Prostate gland (tissue), 2 donors: ENCODE results near the gene SRP9. TPM values are rescaled to one million over a fixed set of nuclear protein-coding genes. Genes with fewer than 3 reads are reported as not detected.

ENCODE experiments used
- DNase-seq: peaks from one replicate; pipeline ENCODE4 v3.0.0-alpha.2; 2019; ENCODE audit warnings: low spot score
- H3K27ac ChIP-seq, 2 donors: fragments of 200-600 bp; sonication (generic); 2 replicates each; pipeline ENCODE4 v1.5.1; 2017 to 2019
- H3K27me3 ChIP-seq: fragments of 200-600 bp; sonication (generic); replicated peaks from 2 replicates; pipeline ENCODE4 v1.5.1; 2019; ENCODE audit not compliant: insufficient read depth
- H3K36me3 ChIP-seq, 2 donors: fragments of 200-600 bp; sonication (generic); 1 replicate in 1 of 2; 2 replicates in 1 of 2; pipeline versions ENCODE4 v1.5.1 to v1.8.1; 2017 to 2019
- H3K4me1 ChIP-seq: fragments of 200-600 bp; sonication (generic); replicated peaks from 2 replicates; pipeline ENCODE4 v1.5.1; 2019
- H3K4me3 ChIP-seq, 2 donors: fragments of 200-600 bp; sonication (generic); 2 replicates each; pipeline ENCODE4 v1.5.1; 2017 to 2019
- H3K9me3 ChIP-seq: fragments of 200-600 bp; sonication (generic); 2 replicates; pipeline ENCODE4 v1.5.1; 2017
- POLR2A ChIP-seq: fragments of 450-650 bp; IDR thresholded peaks from one replicate; pipeline ENCODE4 v1.6.1; 2016; ENCODE audit warnings: antibody characterized with exemption, mild to moderate bottlenecking
- POLR2AphosphoS5 ChIP-seq: sonication (generic); formaldehyde crosslinking; IDR thresholded peaks from one replicate; pipeline ENCODE4 v1.6.1; 2017; ENCODE audit warnings: antibody characterized with exemption
- whole genome bisulfite sequencing: methylation state at CpG from one replicate; pipeline ENCODE4 v1.1.5; 2018; 5-methylcytosine and 5-hydroxymethylcytosine counted together
- intact Hi-C: fragments of 100-400 bp; cut with DNase I; formaldehyde crosslinking; loops from one replicate; pipeline ENCODE4 v1.14.2; 2022
- total RNA-seq, 2 donors: library from RNA; depleted of rRNA; stranded (reverse); fragments of >200 nt; gene quantifications; one replicate each; pipeline ENCODE4 v1.1.0, GENCODE V29; 2016
- TF ChIP-seq, protein P1 (sequence below), 4 experiments: fragments of 200-600 bp in 2 of 4; fragments of 450-650 bp in 2 of 4; sonication (generic) in 2 of 4; IDR thresholded peaks; 1 replicate in 3 of 4; 2 replicates in 1 of 4; pipeline ENCODE4 v1.5.1; 2016 to 2019; ENCODE audit warnings: antibody characterized with exemption in 4 of 4, mild to moderate bottlenecking in 2 of 4, moderate library complexity in 2 of 4

The SRP9 gene
- total RNA-seq, 2 donors from 2014 or later, result 168 to 324 TPM

GRCh38 chr1:225767634-225768540, 9.7 kb upstream of the SRP9 start:
- Histone ChIP-seq H3K9me3 (no peaks in the 10 kb centered on the region), H3K36me3 (no peaks in the 10 kb centered on the region), H3K27me3 (no peaks in the 10 kb centered on the region), H3K4me3 (no peak overlapping the region), H3K4me1 (peaks cover 23% of the 10 kb centered on the region), H3K27ac (peak overlapping the region; percentile 60 to 64)
- TF ChIP-seq, protein P1, sequence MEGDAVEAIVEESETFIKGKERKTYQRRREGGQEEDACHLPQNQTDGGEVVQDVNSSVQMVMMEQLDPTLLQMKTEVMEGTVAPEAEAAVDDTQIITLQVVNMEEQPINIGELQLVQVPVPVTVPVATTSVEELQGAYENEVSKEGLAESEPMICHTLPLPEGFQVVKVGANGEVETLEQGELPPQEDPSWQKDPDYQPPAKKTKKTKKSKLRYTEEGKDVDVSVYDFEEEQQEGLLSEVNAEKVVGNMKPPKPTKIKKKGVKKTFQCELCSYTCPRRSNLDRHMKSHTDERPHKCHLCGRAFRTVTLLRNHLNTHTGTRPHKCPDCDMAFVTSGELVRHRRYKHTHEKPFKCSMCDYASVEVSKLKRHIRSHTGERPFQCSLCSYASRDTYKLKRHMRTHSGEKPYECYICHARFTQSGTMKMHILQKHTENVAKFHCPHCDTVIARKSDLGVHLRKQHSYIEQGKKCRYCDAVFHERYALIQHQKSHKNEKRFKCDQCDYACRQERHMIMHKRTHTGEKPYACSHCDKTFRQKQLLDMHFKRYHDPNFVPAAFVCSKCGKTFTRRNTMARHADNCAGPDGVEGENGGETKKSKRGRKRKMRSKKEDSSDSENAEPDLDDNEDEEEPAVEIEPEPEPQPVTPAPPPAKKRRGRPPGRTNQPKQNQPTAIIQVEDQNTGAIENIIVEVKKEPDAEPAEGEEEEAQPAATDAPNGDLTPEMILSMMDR (IDR thresholded peaks at IDR 0.05), result no peak
- no peak for TF ChIP-seq POLR2A
- no peak for TF ChIP-seq POLR2AphosphoS5
- DNase-seq, result no peak
- WGBS, result 35% methylated on average over 16 of the region's 17 CpGs
- intact Hi-C loops, result no loop called here

GRCh38 chr1:225768662-225769426, 8.8 kb upstream of the SRP9 start:
- intact Hi-C loops, result no loop called here
- peak; percentile 50 for DNase-seq
- no peaks in the 10 kb centered on the region for H3K9me3 ChIP-seq
- no peak for TF ChIP-seq POLR2AphosphoS5
- no peak for TF ChIP-seq POLR2A
- no peaks in the 10 kb centered on the region for H3K27me3 ChIP-seq
- WGBS, result 44% methylated on average over 9 of the region's 9 CpGs
- peaks cover 19% of the 10 kb centered on the region for H3K4me1 ChIP-seq
- no peaks in the 10 kb centered on the region for H3K36me3 ChIP-seq
- H3K4me3 ChIP-seq, result no peak overlapping the region
- peak overlapping the region; percentile 60 to 64 for H3K27ac ChIP-seq

- TF ChIP-seq POLR2A (no peak), POLR2AphosphoS5 (no peak)
- TF ChIP-seq, protein P1 (IDR thresholded peaks at IDR 0.05), result no peak
- Histone ChIP-seq H3K4me1 (peaks cover 15% of the 10 kb centered on the region), H3K27ac (peak overlapping the region in 1 of 2 donors; percentile 60), H3K9me3 (no peaks in the 10 kb centered on the region), H3K36me3 (no peaks in the 10 kb centered on the region), H3K4me3 (no peak overlapping the region), H3K27me3 (no peaks in the 10 kb centered on the region)
- WGBS, result 84% methylated on average over 5 of the region's 5 CpGs
- intact Hi-C loops, result loop anchor here (5.0 kb wide), 2 partner anchors 117 to 217 kb away; partner anchors contain the start of gene ENAH
- no peak for DNase-seq
These were observed 7.9 kb upstream of the SRP9 start for GRCh38 chr1:225769687-225770086.

DNA sequence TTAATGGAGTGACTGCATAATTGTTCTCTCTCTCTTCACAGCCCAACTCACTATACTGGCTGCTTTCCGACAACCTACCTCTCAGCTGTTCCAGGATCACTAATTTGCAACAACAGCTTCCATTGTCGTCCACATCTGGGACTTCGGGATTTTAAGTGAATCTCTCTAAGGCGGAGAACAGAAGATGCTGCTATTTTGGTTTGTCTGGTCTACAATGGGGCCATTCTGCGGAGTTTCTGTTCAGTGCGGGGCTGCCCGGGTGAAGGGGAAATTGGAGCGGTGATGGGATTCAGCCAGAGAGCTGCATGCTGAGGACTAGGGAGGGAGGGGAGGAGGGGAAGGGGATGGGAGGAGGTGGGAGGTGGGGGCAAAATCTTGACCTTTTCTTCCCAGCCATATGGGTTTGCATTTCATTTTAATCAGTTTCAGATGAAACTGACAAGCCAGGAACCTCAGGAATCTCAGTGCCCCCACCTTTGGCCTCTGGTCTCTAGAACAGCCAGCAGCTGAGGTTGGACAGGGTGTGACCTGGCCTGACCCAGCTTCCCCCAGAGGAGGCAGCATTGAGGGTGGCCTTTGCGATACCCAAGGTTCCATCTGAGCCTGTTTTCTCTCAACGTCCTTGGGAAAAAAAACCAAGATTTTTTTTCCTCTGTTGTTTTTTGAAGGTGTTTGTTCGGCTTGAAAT, 6.9 kb upstream of the SRP9 start:
- Histone ChIP-seq H3K27ac (peak overlapping the region; percentile 5 to 78), H3K27me3 (no peaks in the 10 kb centered on the region), H3K4me3 (no peak overlapping the region), H3K36me3 (no peaks in the 10 kb centered on the region), H3K9me3 (no peaks in the 10 kb centered on the region), H3K4me1 (peaks cover 17% of the 10 kb centered on the region)
- WGBS, result 74% methylated on average over 11 of the region's 11 CpGs
- intact Hi-C loops, result loop anchor here (5.0 kb wide), 2 partner anchors 118 to 218 kb away; partner anchors contain the start of gene ENAH
- TF ChIP-seq, protein P1 (IDR thresholded peaks at IDR 0.05), result no peak
- no peak for TF ChIP-seq POLR2AphosphoS5
- TF ChIP-seq POLR2A, result no peak
- DNase-seq, result no peak
